Fibroblast of lung (primary cell): ENCODE measurements around the gene ITGA2. TPM values are rescaled to one million over a fixed set of nuclear protein-coding genes. Genes with fewer than 3 reads are reported as not detected.

Experiments
- DNase-seq, 2 donors: peaks; one replicate each; pipeline versions ENCODE4 v3.0.0 to v3.0.0-alpha.2; 2010; ENCODE audit warnings: low read depth in 2 of 2
- H2AFZ ChIP-seq: 2 replicates; pipeline ENCODE4 v1.5.1; 2012; ENCODE audit warnings: low read length, control low read depth, inconsistent platforms
- H3K27ac ChIP-seq: 2 replicates; pipeline ENCODE4 v1.5.1; 2011; ENCODE audit warnings: low read length, control low read depth; ENCODE audit not compliant: insufficient read depth
- H3K27me3 ChIP-seq: 2 replicates; pipeline ENCODE4 v1.5.1; 2011; ENCODE audit warnings: mild to moderate bottlenecking, low read length; ENCODE audit not compliant: control insufficient read depth, insufficient read depth
- H3K36me3 ChIP-seq: 2 replicates; pipeline ENCODE4 v1.5.1; 2011; ENCODE audit warnings: low read length; ENCODE audit not compliant: control insufficient read depth, insufficient read depth
- H3K4me1 ChIP-seq: 2 replicates; pipeline ENCODE4 v1.5.1; 2011; ENCODE audit warnings: low read length; ENCODE audit not compliant: control insufficient read depth, insufficient read depth; ENCODE audit errors: extremely low read depth
- H3K4me2 ChIP-seq: 2 replicates; pipeline ENCODE4 v1.5.1; 2011; ENCODE audit warnings: low read length, control low read depth; ENCODE audit not compliant: insufficient read depth; ENCODE audit errors: extremely low read depth
- H3K4me3 ChIP-seq, 4 experiments: fragments of 200-600 bp in 1 of 4; sonication (generic) in 1 of 4; replicated peaks in 1 of 4; 2 replicates each; pipeline ENCODE4 v1.5.1; 2011 to 2016; ENCODE audit warnings: low read length in 4 of 4, low read depth in 3 of 4, mild to moderate bottlenecking in 3 of 4, control low read depth in 2 of 4, inconsistent platforms in 1 of 4, mixed read lengths in 1 of 4; ENCODE audit not compliant: insufficient read depth in 1 of 4; ENCODE audit errors: control extremely low read depth in 1 of 4
- H3K79me2 ChIP-seq: 2 replicates; pipeline ENCODE4 v1.5.1; 2012; ENCODE audit warnings: mild to moderate bottlenecking, low read length, inconsistent platforms; ENCODE audit not compliant: control insufficient read depth, insufficient read depth
- H3K9ac ChIP-seq: 2 replicates; pipeline ENCODE4 v1.5.1; 2011; ENCODE audit warnings: mild to moderate bottlenecking, low read length, control low read depth; ENCODE audit not compliant: insufficient read depth
- H3K9me3 ChIP-seq: 2 replicates; pipeline ENCODE4 v1.5.1; 2012; ENCODE audit warnings: low read depth, low read length; ENCODE audit not compliant: control insufficient read depth, insufficient read depth
- H4K20me1 ChIP-seq: 2 replicates; pipeline ENCODE4 v1.5.1; 2011; ENCODE audit warnings: low read length; ENCODE audit not compliant: control insufficient read depth, insufficient read depth; ENCODE audit errors: extremely low read depth
- EZH2 ChIP-seq: IDR thresholded peaks from 2 replicates; pipeline ENCODE4 v1.5.1; 2012; ENCODE audit warnings: low read length, control low read depth, mild to moderate bottlenecking; ENCODE audit errors: missing control alignments
- polyA plus RNA-seq, 2 donors: library from polyadenylated mRNA; depleted of rRNA in 1 of 2; stranded (reverse) in 1 of 2; unstranded in 1 of 2; fragments of >200 nt; gene quantifications; 2 replicates each; pipeline ENCODE4 v1.2.1, GENCODE V29; 2011 to 2012; ENCODE audit warnings: missing spikeins in 1 of 2
- total RNA-seq: library from RNA; depleted of rRNA; stranded (reverse); fragments of >200 nt; gene quantifications from 2 replicates; pipeline ENCODE4 v1.2.1, GENCODE V29; 2014
- TF ChIP-seq, protein P1 (sequence below), 2 donors: IDR thresholded peaks in 1 of 2; conservative IDR thresholded peaks in 1 of 2; 1 replicate in 1 of 2; 2 replicates in 1 of 2; pipeline ENCODE4 v1.5.1; 2011 to 2012; ENCODE audit warnings: low read length in 2 of 2, control low read depth in 1 of 2, inconsistent platforms in 1 of 2, low read depth in 1 of 2, mild to moderate bottlenecking in 1 of 2

Gene ITGA2
- total and polyA plus RNA-seq, 2 donors (not counting 1 experiment from before 2014, with no cell fraction given), result 9.4 to 75.5 TPM

DNA sequence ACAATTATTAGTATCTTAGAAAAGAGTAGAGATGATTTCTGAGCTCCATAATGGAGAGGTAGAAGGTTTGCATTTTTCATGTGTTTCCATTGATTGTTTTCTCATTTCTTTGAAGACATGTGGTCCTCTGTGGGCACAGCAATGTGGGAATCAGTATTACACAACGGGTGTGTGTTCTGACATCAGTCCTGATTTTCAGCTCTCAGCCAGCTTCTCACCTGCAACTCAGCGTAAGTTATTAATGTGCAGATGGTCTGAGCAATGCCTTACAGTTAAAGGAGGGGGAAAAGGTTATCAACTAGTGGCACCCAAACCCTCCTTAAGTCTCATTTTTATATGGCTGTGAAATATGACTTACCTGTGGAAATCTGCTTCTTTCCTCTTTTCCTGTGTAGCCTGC lies 59.1 kb downstream of the ITGA2 start:
- Histone ChIP-seq H3K4me1 (peaks cover 4% of the 10 kb centered on the region), H3K79me2 (no peaks in the 10 kb centered on the region), H3K36me3 (peaks cover 11% of the 10 kb centered on the region), H3K4me3 (no peak overlapping the region), H4K20me1 (no peaks in the 10 kb centered on the region), H3K9ac (no peak overlapping the region), H3K4me2 (no peak overlapping the region), H3K9me3 (no peaks in the 10 kb centered on the region), H3K27me3 (no peaks in the 10 kb centered on the region), H2AFZ (no peak overlapping the region), H3K27ac (no peak overlapping the region)
- TF ChIP-seq, protein P1, sequence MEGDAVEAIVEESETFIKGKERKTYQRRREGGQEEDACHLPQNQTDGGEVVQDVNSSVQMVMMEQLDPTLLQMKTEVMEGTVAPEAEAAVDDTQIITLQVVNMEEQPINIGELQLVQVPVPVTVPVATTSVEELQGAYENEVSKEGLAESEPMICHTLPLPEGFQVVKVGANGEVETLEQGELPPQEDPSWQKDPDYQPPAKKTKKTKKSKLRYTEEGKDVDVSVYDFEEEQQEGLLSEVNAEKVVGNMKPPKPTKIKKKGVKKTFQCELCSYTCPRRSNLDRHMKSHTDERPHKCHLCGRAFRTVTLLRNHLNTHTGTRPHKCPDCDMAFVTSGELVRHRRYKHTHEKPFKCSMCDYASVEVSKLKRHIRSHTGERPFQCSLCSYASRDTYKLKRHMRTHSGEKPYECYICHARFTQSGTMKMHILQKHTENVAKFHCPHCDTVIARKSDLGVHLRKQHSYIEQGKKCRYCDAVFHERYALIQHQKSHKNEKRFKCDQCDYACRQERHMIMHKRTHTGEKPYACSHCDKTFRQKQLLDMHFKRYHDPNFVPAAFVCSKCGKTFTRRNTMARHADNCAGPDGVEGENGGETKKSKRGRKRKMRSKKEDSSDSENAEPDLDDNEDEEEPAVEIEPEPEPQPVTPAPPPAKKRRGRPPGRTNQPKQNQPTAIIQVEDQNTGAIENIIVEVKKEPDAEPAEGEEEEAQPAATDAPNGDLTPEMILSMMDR (conservative IDR thresholded peaks at IDR 0.05 in 1 of 2, IDR thresholded peaks at IDR 0.05 in 1 of 2; ENCODE audit: low read depth in 1 of 2, low read length in 2 of 2), result no peak
- no peak for TF ChIP-seq EZH2
- DNase-seq, result no peak

DNA sequence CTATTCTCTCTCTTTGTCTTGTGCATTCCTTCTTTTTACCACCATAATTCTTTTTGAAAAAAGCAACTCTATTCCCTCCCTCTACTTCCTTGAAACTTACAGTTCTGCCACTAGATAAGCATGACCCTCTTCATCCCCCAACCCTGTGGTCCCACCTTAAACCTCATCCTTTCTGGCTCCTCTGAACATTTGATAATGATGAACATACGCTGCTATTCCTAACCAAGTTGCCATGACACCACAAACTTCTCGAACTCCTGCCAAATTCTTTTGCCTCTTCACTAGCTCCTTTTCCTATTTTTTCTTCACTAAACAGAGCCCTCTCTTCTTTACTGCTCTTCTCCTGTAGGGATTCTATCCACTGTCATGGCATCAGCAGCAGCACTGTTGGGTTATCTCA lies 63.3 kb downstream of the ITGA2 start:
- H3K27ac ChIP-seq, result no peak overlapping the region
- H3K4me2 ChIP-seq, result no peak overlapping the region
- TF ChIP-seq EZH2, result no peak
- TF ChIP-seq, protein P1 (conservative IDR thresholded peaks at IDR 0.05 in 1 of 2, IDR thresholded peaks at IDR 0.05 in 1 of 2; ENCODE audit: low read depth in 1 of 2, low read length in 2 of 2), result no peak
- H3K9ac ChIP-seq, result no peak overlapping the region
- H3K79me2 ChIP-seq, result no peaks in the 10 kb centered on the region
- H3K36me3 ChIP-seq, result peaks cover 14% of the 10 kb centered on the region
- no peak overlapping the region for H2AFZ ChIP-seq
- no peaks in the 10 kb centered on the region for H3K27me3 ChIP-seq
- peak in 1 of 2 donors; percentile 39 for DNase-seq
- no peaks in the 10 kb centered on the region for H3K9me3 ChIP-seq
- no peaks in the 10 kb centered on the region for H3K4me1 ChIP-seq
- no peaks in the 10 kb centered on the region for H4K20me1 ChIP-seq
- H3K4me3 ChIP-seq, result no peak overlapping the region

DNA sequence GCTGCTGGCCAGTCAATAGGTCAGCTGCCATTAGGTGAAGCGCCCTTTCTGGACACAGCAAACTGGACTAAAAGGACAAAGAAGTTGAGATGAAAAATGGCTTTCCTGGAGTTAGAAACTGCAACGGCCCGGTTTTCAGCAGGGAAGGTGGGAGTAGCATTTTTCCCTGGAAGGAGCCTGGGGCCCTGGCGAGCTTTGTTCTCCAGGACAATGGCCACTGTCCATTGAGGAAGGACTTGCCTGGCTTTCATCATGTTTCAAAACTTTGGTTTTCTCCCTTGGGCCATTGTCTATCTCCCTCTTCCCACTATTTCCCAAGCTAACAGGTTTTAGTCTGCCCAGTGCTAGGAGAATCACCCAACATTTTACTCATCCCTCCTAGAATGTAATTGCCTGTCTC lies 64.2 kb downstream of the ITGA2 start:
- Histone ChIP-seq H3K27me3 (no peaks in the 10 kb centered on the region), H3K9ac (no peak overlapping the region), H4K20me1 (no peaks in the 10 kb centered on the region), H3K4me3 (no peak overlapping the region), H2AFZ (no peak overlapping the region), H3K27ac (no peak overlapping the region), H3K4me1 (no peaks in the 10 kb centered on the region), H3K9me3 (no peaks in the 10 kb centered on the region), H3K4me2 (no peak overlapping the region), H3K36me3 (peaks cover 11% of the 10 kb centered on the region), H3K79me2 (no peaks in the 10 kb centered on the region)
- TF ChIP-seq EZH2, result no peak
- TF ChIP-seq, protein P1 (conservative IDR thresholded peaks at IDR 0.05 in 1 of 2, IDR thresholded peaks at IDR 0.05 in 1 of 2; ENCODE audit: low read depth in 1 of 2, low read length in 2 of 2), result no peak
- no peak for DNase-seq
